ENCODE data around the gene TRPV4.

GRCh38 chr12:109858764-109859163, 25.6 kb upstream of the TRPV4 start:
- TF ChIP-seq GATA3 (IDR thresholded peaks at IDR 0.05; ENCODE audit: low read depth, low read length): no peak
- TF ChIP-seq GATA2 (IDR thresholded peaks at IDR 0.05; ENCODE audit: low read depth, low read length): no peak

Data from SH-SY5Y (cell line).